Osteoblast (primary cell): ENCODE measurements around the gene MRLN. TPM values are rescaled to one million over a fixed set of nuclear protein-coding genes. Genes with fewer than 3 reads are reported as not detected.

Source experiments
- DNase-seq: peaks from one replicate; pipeline ENCODE4 v3.0.0; 2011; ENCODE audit warnings: low spot score, mixed read lengths; ENCODE audit not compliant: insufficient read length; ENCODE audit errors: missing footprints
- H2AFZ ChIP-seq: 2 replicates; pipeline ENCODE4 v1.6.0; 2011; ENCODE audit warnings: mild to moderate bottlenecking, low read length
- H3K27ac ChIP-seq: 2 replicates; pipeline ENCODE4 v1.5.1; 2011; ENCODE audit warnings: mild to moderate bottlenecking, low read depth, low read length, moderate library complexity
- H3K27me3 ChIP-seq: 2 replicates; pipeline ENCODE4 v1.6.0; 2012; ENCODE audit warnings: mild to moderate bottlenecking, control low read depth, inconsistent platforms, low read length, moderate library complexity; ENCODE audit not compliant: insufficient read depth
- H3K36me3 ChIP-seq: 2 replicates; pipeline ENCODE4 v1.5.1; 2011; ENCODE audit warnings: mild to moderate bottlenecking, low read length, control low read depth, moderate library complexity; ENCODE audit not compliant: insufficient read depth
- H3K4me1 ChIP-seq: 2 replicates; pipeline ENCODE4 v1.5.1; 2011; ENCODE audit warnings: mild to moderate bottlenecking, low read length, control low read depth, moderate library complexity; ENCODE audit not compliant: insufficient read depth
- H3K4me2 ChIP-seq: 2 replicates; pipeline ENCODE4 v1.6.0; 2011; ENCODE audit warnings: mild to moderate bottlenecking, low read length; ENCODE audit not compliant: insufficient read depth
- H3K4me3 ChIP-seq: fragments of 200-600 bp; sonication (generic); 3 replicates; pipeline ENCODE4 v1.5.1; 2012; ENCODE audit warnings: mild to moderate bottlenecking, low read length, inconsistent platforms; ENCODE audit not compliant: insufficient read depth
- H3K79me2 ChIP-seq: 2 replicates; pipeline ENCODE4 v1.6.0; 2012; ENCODE audit warnings: mild to moderate bottlenecking, low read length, control low read depth, inconsistent platforms; ENCODE audit not compliant: insufficient read depth
- H3K9me3 ChIP-seq: 2 replicates; pipeline ENCODE4 v1.5.1; 2011; ENCODE audit warnings: low read depth, low read length, control low read depth
- H4K20me1 ChIP-seq: 2 replicates; pipeline ENCODE4 v1.6.0; 2012; ENCODE audit warnings: mild to moderate bottlenecking, low read length, control low read depth; ENCODE audit not compliant: insufficient read depth
- total RNA-seq: library from RNA; depleted of rRNA; stranded (reverse); fragments of >200 nt; gene quantifications from 2 replicates; pipeline ENCODE4 v1.2.3, GENCODE V29; 2012
- TF ChIP-seq, protein P1 (sequence below): IDR thresholded peaks from 2 replicates; pipeline ENCODE4 v1.5.1; 2011; ENCODE audit warnings: mild to moderate bottlenecking, low read depth, low read length, moderate library complexity; ENCODE audit errors: extremely low read depth

Gene MRLN
- total RNA-seq, 1 donor = not detected

DNA sequence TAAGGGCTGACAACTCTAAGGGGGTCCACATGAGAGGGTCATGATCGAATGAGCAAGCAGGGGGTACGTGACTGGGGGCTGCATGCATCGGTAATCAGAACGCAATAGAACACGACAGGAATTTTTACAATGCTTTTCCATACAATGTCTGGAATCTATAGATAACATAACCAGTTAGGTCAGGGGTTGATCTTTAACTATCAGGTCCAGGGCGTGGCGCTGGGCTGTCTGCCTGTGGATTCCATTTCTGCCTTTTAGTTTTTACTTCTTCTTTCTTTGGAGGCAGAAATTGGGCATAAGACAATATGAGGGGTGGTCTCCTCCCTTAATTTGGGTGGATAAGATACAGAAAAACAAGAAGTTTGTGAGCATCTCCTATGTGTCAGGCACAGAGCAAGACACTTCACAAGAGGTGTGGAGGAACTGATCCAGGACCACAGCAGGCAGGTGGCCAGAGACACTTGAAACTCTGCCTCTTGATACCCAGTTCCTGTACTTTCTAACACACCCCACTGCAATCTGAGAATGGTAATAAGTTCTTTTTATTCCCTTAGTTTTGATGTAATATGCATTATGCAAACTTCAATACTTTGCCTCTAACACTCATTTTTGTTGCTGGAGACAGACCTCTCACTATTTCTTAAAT, 18.0 kb upstream of the MRLN start:
- no peaks in the 10 kb centered on the region for H4K20me1 ChIP-seq
- H3K4me1 ChIP-seq = no peaks in the 10 kb centered on the region
- H3K4me3 ChIP-seq = no peak overlapping the region
- no peaks in the 10 kb centered on the region for H3K9me3 ChIP-seq
- no peaks in the 10 kb centered on the region for H3K36me3 ChIP-seq
- no peaks in the 10 kb centered on the region for H3K79me2 ChIP-seq
- TF ChIP-seq, protein P1, sequence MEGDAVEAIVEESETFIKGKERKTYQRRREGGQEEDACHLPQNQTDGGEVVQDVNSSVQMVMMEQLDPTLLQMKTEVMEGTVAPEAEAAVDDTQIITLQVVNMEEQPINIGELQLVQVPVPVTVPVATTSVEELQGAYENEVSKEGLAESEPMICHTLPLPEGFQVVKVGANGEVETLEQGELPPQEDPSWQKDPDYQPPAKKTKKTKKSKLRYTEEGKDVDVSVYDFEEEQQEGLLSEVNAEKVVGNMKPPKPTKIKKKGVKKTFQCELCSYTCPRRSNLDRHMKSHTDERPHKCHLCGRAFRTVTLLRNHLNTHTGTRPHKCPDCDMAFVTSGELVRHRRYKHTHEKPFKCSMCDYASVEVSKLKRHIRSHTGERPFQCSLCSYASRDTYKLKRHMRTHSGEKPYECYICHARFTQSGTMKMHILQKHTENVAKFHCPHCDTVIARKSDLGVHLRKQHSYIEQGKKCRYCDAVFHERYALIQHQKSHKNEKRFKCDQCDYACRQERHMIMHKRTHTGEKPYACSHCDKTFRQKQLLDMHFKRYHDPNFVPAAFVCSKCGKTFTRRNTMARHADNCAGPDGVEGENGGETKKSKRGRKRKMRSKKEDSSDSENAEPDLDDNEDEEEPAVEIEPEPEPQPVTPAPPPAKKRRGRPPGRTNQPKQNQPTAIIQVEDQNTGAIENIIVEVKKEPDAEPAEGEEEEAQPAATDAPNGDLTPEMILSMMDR = no peak
- no peak overlapping the region for H3K4me2 ChIP-seq
- no peak overlapping the region for H3K27ac ChIP-seq
- H3K27me3 ChIP-seq = no peaks in the 10 kb centered on the region
- no peak overlapping the region for H2AFZ ChIP-seq
- DNase-seq = no peak

DNA sequence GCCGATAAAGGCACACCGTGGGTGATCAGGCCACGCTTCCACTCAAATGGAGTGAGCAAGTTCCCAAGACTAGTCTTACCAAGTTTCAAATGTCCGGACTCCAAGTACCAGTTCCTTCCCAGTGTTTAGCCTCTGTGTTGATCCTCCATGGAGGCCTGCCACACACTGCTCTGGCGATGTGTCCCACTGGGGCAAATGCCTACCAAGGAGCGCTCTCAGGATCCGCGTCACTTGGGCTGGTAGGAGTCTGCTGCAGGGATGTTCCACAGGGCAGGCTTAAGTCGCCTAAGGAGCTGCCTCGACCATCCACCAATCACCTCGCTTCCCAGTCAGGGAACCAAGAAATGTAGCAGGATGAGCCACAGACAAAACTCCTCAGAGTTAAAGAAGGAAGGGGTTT, 17.4 kb upstream of the MRLN start:
- no peaks in the 10 kb centered on the region for H4K20me1 ChIP-seq
- DNase-seq = no peak
- no peaks in the 10 kb centered on the region for H3K79me2 ChIP-seq

DNA sequence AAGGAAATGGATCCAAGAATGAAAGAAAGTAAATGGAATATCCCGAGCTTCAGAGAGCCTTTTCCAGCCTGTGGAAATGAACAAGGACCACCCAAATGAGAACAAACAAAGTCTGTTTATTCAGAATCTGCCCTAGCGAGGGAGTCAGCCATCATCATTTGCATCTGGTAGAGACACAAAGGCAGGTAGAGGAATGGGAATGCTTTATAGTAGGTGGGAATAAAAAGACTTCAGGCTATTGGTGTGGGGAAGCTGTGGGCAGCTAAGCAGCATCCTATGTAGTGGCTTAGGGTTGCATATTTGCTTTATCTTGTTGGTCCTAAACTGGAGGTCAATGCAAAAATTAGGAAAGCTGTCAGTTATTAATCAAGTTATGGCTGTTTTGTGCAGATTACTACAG, 9.2 kb upstream of the MRLN start:
- H3K4me1 ChIP-seq = no peaks in the 10 kb centered on the region
- no peaks in the 10 kb centered on the region for H3K27me3 ChIP-seq
- no peak overlapping the region for H3K4me3 ChIP-seq
- no peak overlapping the region for H3K27ac ChIP-seq
- no peaks in the 10 kb centered on the region for H3K36me3 ChIP-seq
- H3K4me2 ChIP-seq = no peak overlapping the region
- H2AFZ ChIP-seq = no peak overlapping the region
- no peak for DNase-seq
- H3K9me3 ChIP-seq = no peaks in the 10 kb centered on the region
- H3K79me2 ChIP-seq = no peaks in the 10 kb centered on the region
- TF ChIP-seq, protein P1 = no peak
- no peaks in the 10 kb centered on the region for H4K20me1 ChIP-seq

More for the DNA sequence above, 17.4 kb upstream of the MRLN start:
- Histone ChIP-seq H3K9me3 (no peaks in the 10 kb centered on the region), H3K27me3 (no peaks in the 10 kb centered on the region), H3K4me1 (no peaks in the 10 kb centered on the region), H3K4me3 (no peak overlapping the region), H3K27ac (no peak overlapping the region), H3K4me2 (no peak overlapping the region), H2AFZ (no peak overlapping the region), H3K36me3 (no peaks in the 10 kb centered on the region)
- TF ChIP-seq, protein P1 = no peak

DNA sequence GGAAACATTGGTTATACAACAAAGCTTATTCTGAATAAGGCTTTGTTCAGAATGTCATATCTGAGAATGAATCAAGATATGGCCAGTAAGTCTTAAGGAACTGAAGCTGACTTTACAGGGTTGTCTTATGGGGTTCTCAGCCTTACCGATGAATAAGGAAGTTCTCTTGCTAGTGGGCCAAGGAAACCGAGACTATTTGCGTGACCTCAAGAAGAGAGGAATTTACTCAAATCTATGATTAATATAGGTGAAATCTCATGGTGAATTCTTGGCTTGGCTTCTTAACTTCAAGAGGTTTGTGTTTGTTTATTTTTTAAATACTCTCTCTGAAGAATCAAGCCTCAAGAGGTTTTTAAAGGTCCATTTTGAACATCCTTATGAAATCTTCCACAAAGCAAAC, 4.7 kb upstream of the MRLN start:
- Histone ChIP-seq H3K36me3 (no peaks in the 10 kb centered on the region), H3K27me3 (no peaks in the 10 kb centered on the region), H3K27ac (peak overlapping the region; percentile 42), H3K4me2 (peak overlapping the region; percentile 2), H3K4me1 (no peaks in the 10 kb centered on the region), H3K9me3 (no peaks in the 10 kb centered on the region), H4K20me1 (no peaks in the 10 kb centered on the region), H3K4me3 (no peak overlapping the region), H3K79me2 (no peaks in the 10 kb centered on the region), H2AFZ (no peak overlapping the region)
- DNase-seq = no peak
- TF ChIP-seq, protein P1 = no peak
